Inflammatory macrophage (primary cell): Measurements from ENCODE around the gene IFNL4.
"Not testable (repeated sequence)": the region's sequence is repeated elsewhere in the genome, so short reads cannot be mapped to it uniquely, and the experiment has no call there.

Experiments used
- DNase-seq, 2 donors: peaks; one replicate each; pipeline ENCODE4 v3.0.0-alpha.2; 2020 to 2022
- total RNA-seq, 18 experiments: gene quantifications; one replicate each; lab custom pipeline; 2026; ENCODE audit warnings: mixed read lengths in 6 of 18, inconsistent platforms in 2 of 18; lab: John Stamatoyannopoulos, UW

The IFNL4 gene
- total RNA-seq, result 0 reads per million in 18 experiments

DNA sequence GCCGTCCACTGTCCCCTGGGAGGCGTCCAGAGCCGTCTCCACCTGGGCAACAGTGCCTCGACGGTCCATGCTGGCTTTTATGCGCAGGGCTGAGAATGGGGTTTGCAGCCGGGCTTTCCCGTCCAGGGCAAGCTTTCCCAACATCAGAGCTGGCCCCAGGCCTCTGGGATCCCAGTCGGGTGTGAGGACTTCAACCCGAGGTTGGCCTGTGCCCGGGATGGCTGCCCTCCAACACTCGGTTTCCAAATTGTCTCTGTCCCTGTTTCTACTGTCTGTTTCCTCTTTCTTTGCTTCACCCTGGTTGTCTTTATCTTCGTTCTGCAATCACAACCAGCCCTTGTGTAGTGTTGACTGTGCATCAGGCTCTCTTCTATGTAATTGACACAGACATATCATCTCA, at the start of gene IFNL4:
Gene IFNL4, minus strand, starts transcription at position 51 of the 400 bp plus-strand sequence.
- no peak for DNase-seq

DNA sequence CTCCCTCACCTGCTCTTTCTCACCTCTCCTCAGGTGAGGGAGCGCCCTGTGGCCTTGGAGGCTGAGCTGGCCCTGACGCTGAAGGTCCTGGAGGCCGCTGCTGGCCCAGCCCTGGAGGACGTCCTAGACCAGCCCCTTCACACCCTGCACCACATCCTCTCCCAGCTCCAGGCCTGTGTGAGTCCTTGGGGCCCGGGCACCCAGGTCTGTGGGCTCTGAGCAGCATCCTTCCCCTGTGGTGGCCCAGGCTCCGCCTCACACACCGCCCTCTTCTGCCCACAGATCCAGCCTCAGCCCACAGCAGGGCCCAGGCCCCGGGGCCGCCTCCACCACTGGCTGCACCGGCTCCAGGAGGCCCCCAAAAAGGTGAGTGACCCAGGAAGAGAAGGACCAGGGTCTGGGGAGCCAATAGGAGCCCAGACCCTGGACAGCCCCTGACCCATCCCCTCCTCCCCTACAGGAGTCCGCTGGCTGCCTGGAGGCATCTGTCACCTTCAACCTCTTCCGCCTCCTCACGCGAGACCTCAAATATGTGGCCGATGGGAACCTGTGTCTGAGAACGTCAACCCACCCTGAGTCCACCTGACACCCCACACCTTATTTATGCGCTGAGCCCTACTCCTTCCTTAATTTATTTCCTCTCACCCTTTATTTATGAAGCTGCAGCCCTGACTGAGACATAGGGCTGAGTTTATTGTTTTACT, 49.4 kb upstream of the IFNL4 start:
- DNase-seq, result no peak

DNA sequence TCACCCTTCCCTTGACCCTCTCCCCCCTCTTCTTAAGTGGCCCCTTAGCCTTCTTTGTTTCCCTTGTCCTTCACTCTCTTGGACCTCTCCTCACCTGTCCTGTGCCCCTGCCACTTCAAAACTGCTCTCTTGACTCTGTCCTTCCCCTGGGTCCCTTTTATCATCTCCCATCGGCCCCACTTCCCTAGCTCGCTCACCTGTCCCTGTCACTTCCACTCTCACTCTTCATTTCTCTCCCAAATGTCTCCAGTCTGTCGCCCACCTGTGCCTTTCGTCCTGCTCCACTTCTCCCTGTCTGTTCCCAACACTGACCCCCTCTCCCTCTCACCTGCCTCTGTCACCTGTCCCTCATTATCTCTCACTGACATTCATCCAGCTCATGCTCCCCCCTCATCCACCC, 48.2 kb upstream of the IFNL4 start:
- DNase-seq, result no peak

DNA sequence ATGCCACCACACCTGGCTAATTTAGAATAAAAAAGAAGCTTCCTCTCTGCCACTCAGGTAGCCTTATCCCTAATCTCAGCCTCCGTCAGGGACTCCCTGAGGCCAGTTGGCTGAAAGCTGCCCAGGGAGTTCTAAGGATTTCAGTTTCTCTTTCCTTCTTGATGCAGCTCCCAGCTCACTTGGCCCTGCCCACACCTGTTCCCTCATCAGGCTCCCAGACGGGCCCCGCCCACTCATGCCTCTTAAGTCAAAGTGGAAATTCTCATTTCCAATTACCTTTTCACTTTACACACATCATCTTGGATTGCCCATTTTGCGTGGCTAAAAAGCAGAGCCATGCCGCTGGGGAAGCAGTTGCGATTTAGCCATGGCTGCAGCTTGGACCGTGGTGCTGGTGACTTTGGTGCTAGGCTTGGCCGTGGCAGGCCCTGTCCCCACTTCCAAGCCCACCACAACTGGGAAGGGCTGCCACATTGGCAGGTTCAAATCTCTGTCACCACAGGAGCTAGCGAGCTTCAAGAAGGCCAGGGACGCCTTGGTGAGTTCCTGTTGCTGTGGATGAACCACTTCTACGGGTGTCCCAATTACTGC, 47.5 kb upstream of the IFNL4 start, which contains the start of gene IFNL1:
Gene IFNL1, plus strand, starts transcription at position 353 of the 591 bp plus-strand sequence. Its CDS starts 15 bp downstream, at position 368.
- no peak for DNase-seq

DNA sequence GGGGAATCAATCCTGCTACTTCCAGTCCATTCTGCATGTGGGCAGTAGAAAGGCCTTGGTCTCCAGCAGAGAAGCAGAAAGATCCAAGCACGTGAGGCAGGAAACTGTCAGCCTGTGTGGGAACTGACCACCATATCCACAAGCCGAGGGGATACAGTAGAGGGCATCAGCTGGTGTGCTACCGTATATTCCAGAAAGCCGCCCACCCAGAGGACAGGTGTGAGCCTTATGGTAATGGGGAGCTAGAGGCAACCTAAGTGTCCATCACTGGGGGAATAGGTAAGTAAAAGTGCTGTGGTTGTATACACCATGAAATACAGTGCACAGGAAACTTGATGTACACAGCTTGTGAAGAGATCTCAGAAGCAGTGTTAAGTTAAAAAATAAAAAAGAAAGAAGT, 44.7 kb upstream of the IFNL4 start:
- no peak for DNase-seq

DNA sequence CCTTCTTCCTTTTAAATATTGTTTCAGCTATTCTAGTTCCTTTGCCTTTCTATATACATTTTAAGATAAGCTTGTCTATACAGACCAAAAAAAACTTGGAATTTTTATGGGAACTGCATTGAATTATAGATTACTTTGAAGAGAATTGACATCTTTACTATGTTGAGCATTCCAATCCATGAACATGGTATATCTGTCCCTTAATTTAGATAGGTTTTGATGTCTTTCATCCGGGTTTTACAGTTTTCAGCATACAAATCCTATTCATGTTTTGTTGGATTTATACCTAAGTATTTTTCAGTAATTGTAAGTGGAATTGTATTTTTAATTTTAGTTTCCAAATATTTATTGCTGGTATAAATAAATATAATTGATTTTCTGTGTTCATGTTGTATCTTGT, 35.4 kb upstream of the IFNL4 start:
- no peak for DNase-seq

DNA sequence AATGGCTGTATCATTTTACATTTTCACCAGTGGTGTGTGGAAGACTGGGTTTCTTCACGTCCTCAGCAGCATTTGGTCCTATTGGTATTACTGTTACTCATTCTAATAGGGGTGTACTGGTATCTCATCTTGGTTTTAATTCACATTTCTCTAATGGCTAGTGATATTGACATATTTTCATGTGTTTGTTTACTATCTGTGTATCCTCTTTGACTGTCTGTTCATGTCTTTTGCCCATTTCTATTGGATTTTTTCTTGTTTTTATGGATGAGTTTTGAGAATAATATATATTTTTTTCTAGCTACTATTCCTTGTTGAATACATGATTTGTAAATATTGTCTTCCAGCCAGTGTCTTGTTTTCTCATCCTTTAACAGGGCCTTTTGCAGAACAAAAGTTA, 33.4 kb upstream of the IFNL4 start:
- DNase-seq, result no peak

DNA sequence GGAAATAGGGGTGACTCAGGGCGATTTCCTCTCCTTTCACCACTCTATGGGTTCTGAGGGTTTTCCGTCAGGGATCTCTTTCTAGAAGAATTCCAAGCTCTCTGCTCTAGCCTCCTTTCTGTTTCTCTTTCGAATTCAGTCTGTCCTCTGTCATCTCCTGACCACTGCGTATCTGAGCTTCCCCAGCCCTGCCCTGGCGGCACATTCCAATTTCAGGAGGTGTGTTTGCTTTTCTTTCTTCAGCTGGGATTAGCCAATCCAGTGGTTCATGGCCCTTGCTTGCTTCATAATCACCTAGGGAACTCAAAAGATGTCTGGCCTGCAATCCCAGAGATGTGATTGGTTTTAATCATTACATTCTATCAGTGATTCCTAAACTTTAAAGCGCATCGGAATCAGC, 28.9 kb upstream of the IFNL4 start:
- DNase-seq, result no peak

DNA sequence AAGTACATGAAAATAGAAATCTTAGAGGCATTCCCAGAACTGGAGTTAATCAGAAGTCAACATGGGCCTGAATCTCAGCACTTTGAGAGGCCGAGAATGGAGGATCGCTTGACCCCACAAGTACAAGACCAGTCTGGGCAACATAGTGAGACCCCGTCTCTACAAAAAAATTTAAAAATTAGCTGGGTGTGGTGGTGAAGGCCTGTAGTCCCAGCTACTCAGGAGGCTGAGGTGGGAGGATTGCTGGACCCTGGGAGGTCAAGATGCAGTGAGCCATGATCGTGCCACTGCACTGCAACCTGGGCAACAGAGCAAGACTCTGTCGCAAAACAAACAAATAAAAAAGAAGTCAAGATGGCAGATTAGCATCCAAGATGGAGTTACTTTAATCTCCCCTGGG, 28.1 kb upstream of the IFNL4 start:
- no peak for DNase-seq

DNA sequence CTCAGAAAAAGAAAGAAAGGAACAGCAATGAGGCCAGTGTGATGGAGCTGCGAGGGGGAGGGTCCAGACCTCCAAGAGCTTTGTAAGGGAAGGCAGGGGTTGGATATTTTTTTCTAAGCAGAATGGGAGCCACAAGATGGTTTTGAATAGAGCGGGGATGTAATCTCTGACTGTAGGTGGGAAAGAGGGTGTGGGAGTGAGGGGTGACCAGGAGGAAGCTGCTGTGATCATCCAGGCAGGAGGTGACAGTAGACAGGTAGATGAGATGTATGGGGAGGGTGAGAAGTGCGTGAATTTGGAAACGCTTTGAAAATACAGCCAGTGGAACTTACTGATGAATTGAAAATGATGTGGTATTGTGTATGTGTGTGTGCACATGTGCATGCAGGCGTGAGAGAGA, 26.9 kb upstream of the IFNL4 start:
- DNase-seq, result no peak

DNA sequence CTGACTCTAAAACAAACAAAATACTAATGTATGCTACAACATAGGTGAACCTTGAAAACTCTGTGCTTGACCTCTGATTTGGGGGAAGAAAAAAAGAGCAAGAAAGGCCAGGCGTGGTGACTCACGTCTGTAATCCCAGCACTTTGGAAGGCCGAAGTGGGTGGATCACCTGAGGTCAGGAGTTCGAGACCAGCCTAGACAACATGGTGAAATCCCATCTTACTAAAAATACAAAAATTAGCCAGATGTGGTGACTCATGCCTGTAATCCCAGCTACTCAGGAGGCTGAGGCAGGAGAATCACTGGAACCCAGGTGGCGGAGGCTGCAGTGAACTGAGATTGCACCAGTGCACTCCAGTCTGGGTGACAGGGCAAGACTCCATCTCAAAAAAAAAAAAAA, 25.2 kb upstream of the IFNL4 start:
- not testable (repeated sequence) for DNase-seq

DNA sequence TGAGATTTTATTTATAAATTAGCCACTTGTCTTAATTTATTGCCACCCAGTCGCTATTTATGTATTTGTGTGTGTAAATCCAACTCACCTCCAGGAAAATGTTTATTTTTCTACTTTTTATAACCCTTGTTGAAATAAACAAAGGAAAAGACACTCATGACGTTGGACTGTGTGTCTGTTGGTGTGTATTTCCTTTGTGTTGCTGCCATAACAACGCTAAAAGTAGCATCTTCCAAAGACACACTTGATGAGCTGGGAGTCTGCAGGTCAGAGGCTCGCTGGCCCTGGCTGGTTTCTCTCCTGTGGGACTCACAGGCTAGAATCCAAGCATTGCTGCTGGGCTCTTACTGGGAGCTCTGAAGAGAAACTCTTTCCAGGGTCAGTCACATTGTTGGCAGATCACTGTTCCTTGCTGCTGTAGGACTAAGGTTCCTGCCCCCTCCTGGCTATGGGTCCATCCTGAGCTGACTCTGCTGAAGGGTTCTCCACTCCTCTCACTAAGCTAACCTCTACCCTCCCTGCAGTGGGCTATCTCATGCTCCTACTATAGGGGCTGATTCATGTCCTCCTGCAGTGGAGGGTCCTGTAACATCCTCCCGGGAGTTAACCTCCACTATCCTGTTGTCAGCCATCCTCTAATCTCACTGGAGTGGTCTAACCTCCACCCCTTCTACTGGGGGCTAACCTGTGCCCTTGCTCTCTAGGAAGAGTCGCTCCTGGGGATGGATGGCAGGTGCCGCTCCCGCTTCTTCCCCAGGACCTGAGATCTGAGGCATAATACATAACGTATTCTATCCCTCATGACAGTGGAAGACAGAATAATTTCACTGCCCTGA, 21.6 kb upstream of the IFNL4 start:
- no peak for DNase-seq

DNA sequence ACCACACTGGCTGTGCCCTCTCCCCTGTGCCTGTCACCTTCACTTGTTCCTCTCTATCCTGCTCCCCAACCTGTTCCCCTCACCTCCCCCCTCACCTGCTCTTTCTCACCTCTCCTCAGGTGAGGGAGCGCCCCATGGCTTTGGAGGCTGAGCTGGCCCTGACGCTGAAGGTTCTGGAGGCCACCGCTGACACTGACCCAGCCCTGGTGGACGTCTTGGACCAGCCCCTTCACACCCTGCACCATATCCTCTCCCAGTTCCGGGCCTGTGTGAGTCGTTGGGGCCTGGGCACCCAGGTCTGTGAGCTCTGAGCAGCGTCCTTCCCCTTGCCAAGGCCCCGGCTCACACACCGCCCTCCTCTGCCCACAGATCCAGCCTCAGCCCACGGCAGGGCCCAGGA, 20.7 kb upstream of the IFNL4 start:
- not testable (repeated sequence) for DNase-seq

DNA sequence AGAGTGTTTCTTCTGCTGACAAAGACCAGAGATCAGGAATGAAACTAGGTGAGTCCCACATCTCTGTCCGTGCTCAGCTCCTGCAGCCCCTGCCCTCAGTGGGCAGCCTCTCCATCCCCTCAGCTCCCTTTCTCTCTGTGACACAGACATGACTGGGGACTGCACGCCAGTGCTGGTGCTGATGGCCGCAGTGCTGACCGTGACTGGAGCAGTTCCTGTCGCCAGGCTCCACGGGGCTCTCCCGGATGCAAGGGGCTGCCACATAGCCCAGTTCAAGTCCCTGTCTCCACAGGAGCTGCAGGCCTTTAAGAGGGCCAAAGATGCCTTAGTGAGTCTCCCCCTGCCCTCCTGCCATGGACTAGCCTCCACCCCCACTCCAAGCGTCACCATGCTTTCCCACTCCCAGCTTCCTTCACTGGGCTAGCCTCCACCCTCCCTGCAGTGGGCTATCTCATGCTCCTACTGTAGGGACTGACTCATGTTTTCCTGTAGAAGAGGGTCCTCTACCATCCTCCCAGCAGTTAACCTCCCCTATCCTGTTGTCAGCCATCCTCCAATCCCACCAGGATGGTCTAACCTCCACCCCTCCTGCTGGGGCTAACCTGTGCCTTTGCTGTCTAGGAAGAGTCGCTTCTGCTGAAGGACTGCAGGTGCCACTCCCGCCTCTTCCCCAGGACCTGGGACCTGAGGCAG, 20.0 kb upstream of the IFNL4 start:
- not testable (repeated sequence) for DNase-seq

DNA sequence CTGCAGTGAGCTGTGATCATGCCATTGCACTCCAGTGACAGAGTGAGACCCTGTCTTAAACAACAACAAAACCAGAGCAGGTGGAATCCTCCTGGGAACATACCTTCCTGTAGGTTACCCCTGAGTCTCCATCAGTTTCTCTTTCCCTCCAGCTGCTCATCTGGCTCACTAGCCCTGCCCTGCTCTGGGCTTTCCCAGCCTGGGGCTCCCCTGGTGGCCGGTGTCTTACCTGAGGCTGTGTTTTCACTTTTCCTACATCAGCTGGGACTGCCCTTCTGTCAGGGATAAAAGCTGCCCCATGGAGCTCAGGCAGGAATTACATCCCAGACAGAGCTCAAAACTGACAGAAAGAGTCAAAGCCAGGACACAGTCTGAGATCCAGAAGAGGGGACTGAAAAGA, 19.4 kb upstream of the IFNL4 start, which contains the start of gene IFNL2:
Gene IFNL2, plus strand, starts transcription at position 312 of the 400 bp plus-strand sequence. CDS start 173 bp downstream, outside the sequence.
- DNase-seq, result not testable (repeated sequence)

DNA sequence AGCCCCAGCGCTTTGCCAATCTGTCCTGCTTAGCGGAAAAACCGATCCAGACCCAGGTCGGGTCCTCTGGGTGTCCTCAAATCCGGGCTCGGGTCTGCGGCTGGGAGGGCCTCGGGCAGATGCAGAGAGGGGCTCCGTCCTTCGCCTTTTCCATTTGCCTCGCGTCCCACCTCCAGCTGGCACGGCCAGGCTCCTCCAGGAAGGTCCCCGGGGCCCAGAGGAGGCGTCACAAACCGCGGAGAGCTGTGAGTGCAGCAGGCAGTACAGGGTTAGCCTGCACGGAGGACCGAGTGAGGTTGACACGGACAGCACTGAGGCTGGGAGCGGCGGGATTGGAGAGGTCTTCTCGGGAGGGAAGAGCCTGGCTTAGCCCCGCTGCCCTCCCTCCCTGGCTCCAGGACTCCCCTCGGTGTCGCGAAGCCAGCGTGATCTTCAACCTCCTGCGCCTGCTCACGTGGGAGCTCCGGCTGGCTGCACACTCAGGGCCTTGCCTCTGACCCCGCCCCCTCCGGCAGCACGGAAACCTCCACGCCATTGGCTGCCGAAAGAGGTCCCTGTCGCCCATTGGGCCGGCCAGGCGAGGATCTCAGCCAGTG, 16.8 kb upstream of the IFNL4 start:
- DNase-seq, result no peak

DNA sequence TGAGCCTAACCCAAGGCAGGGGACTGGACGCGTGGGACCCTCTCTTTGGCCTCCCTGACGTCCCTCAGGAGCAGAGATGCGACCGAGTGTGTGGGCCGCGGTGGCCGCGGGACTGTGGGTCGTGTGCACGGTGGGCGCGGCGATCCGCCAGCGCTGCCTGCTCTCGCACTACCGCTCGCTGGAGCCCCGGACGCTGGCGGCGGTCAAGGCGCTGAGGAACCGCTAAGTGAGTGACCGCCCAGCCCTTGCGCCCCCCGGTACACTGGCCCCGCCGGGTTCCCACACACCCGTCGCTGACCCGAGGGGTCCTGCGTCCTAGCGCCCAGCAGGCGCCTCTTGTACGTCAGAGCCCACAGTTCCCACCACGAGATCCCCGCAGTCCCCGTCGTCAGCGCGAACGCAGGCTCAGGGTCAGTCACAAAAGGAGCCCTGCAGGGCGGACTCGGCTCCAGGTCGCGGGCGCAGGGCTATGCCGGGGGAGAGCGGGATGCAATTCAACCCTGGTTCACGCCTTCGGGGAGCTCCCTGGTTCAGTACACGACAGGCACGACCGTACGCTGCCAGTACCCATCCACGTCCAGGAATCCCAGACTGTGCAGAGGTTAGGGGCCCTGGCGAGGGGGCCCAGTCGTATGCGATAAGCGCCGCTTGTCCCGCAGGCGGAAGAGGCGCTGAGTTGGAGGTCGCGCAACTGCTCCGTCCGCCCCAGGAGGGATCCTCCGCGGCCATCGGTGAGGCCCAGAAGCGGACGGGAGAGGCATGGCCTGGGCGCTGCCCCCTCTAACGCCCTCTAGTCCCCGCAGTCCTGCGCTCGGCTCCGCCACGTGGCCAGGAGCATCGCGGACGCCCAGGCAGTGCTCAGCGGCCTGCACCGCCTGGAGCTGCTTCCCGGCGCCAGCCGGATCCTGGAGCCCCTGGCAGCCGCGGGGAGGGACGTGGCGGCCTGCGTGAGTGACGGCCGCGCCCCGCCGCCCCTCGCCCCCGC, 15.9 kb upstream of the IFNL4 start:
- no peak for DNase-seq

DNA sequence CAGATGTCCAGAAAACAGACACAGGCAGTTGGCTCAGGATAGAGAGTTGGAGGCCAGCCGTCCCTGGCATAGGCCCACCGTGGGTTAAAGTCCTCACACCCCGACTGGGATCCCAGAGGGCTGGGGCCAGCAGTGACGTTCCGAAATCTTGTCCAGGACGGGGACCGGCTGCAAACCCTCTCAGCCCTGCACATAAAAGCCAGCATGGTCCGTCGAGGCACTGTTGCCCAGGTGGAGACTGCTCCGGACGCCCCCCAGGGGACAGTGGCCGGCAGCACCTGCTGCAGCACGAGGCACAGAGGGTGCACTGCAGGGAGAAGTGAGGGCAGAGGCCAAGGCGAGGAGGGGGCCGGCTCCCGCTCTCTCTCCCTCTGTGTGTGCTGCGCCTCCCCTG, 15.3 kb upstream of the IFNL4 start:
- no peak for DNase-seq

DNA sequence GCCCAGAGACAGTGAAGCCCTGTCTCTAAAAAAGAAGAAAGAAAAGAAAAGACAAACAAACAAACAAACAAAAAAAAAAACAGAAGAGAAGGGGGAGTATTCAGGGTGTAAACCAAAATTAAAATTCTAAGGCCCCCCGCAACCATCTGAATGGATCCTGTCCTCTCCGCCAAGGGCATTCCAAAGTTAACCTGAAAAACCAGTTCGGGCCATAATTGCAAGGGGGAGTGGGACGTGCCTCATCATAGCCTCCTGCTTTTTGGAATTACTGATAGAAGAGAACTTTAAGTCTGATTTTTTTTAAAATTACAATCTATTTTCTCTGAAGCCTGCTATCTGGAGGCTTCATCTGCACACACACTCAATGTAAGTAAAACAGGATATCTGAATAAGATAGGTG, 13.8 kb upstream of the IFNL4 start:
- DNase-seq, result no peak

DNA sequence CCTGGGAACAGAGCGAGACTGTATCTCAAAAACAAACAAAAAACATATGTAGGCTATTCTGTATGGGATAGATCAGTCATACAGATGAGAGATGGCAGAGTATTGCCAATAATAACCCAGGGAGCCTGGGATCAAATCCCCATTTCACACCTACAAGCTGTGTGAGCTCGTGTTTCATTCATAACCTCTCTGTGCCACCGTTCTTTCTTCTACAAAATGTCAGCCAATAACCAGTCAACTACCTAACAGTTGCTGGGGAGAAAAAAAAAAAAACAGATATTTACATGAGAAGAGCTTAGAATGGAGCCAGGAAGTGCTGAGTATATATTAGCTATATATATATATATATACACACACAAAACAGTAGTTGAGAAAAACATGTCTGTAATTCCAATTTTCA, 13.0 kb upstream of the IFNL4 start:
- no peak for DNase-seq

DNA sequence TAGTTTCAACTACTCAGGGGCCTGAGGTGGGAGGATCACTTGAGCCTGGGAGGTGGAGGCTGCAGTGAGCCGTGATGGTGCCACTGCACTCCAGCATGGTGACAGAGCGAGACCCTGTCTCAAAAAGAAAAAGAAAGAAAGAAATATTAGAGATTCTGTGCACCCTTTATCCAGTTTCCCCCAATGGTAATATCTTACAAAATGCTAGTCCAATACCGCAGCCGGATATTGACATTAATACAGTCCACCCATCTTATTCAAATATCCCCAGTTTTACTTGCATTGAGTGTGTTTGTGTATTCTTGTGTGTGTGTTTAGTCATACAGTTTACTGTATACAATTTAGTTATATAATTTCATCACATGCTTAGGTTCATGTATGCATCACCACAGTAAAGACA, 8.6 kb upstream of the IFNL4 start:
- DNase-seq, result no peak
